GDM1 (cell line): ENCODE data around the gene PDE3B.
"Not testable (repeated sequence)": the region's sequence is repeated elsewhere in the genome, so short reads cannot be mapped to it uniquely, and the experiment has no call there.

ENCODE experiments used
- DNase-seq: peaks from one replicate; lab custom pipeline; 2025; lab: John Stamatoyannopoulos, UW

The PDE3B gene

GRCh38 chr11:14748090-14748489 lies 104.5 kb downstream of the PDE3B start:
- no peak for DNase-seq

- no peak for DNase-seq
Measured at GRCh38 chr11:14750911-14751310, 107.3 kb downstream of the PDE3B start.

GRCh38 chr11:14751975-14752407 lies 108.4 kb downstream of the PDE3B start:
- no peak for DNase-seq

- DNase-seq, result no peak
Measured at GRCh38 chr11:14755140-14755539, 111.5 kb downstream of the PDE3B start.

GRCh38 chr11:14756349-14756748 lies 112.7 kb downstream of the PDE3B start:
- DNase-seq, result no peak

GRCh38 chr11:14759300-14760012 lies 115.9 kb downstream of the PDE3B start:
- not testable (repeated sequence) for DNase-seq

GRCh38 chr11:14764179-14764578 lies 120.6 kb downstream of the PDE3B start:
- no peak for DNase-seq

- peak; percentile 44 for DNase-seq
Measured at GRCh38 chr11:14764579-14765527, 121.2 kb downstream of the PDE3B start.

- DNase-seq, result no peak
Measured at GRCh38 chr11:14766585-14766984, 123.0 kb downstream of the PDE3B start.

GRCh38 chr11:14768526-14769188 lies 125.1 kb downstream of the PDE3B start:
- DNase-seq, result no peak

GRCh38 chr11:14773755-14774154 lies 130.2 kb downstream of the PDE3B start:
- no peak for DNase-seq

GRCh38 chr11:14774721-14775120 lies 131.1 kb downstream of the PDE3B start:
- DNase-seq, result no peak

- no peak for DNase-seq
Measured at GRCh38 chr11:14775897-14776296, 132.3 kb downstream of the PDE3B start.

- DNase-seq, result not testable (repeated sequence)
Measured at GRCh38 chr11:14778460-14778859, 134.9 kb downstream of the PDE3B start.

- DNase-seq, result no peak
Measured at GRCh38 chr11:14783788-14784187, 140.2 kb downstream of the PDE3B start.

GRCh38 chr11:14784230-14784629 lies 140.6 kb downstream of the PDE3B start:
- no peak for DNase-seq

- no peak for DNase-seq
Measured at GRCh38 chr11:14789879-14790484, 146.4 kb downstream of the PDE3B start.

GRCh38 chr11:14793546-14793945 lies 149.9 kb downstream of the PDE3B start:
- no peak for DNase-seq

- not testable (repeated sequence) for DNase-seq
Measured at GRCh38 chr11:14796028-14796427, 152.4 kb downstream of the PDE3B start.

- no peak for DNase-seq
Measured at GRCh38 chr11:14803846-14804245, 160.2 kb downstream of the PDE3B start.

GRCh38 chr11:14809466-14809865 lies 165.9 kb downstream of the PDE3B start:
- no peak for DNase-seq

GRCh38 chr11:14812757-14813156 lies 169.2 kb downstream of the PDE3B start:
- no peak for DNase-seq
